Stimulated activated CD4-positive, alpha-beta T cell treated with anti-CD3 and anti-CD28 coated beads, Interleukin-2, amount 100 ng/mL, for 4 hours (primary cell): ENCODE data around the gene SLC22A13.
"Not testable (repeated sequence)": the region's sequence is repeated elsewhere in the genome, so short reads cannot be mapped to it uniquely, and the experiment has no call there.

Source experiments
- DNase-seq: peaks from one replicate; pipeline ENCODE4 v3.0.0-alpha.2; 2020; ENCODE audit warnings: low read depth

SLC22A13 gene

GRCh38 chr3:38264779-38265178 lies 833 bp upstream of the SLC22A13 start:
- no peak for DNase-seq

GRCh38 chr3:38266810-38267209 lies 1.2 kb downstream of the SLC22A13 start:
- DNase-seq = no peak

GRCh38 chr3:38267662-38268061 lies 2.0 kb downstream of the SLC22A13 start:
- DNase-seq = no peak

- DNase-seq = no peak
These were observed 2.5 kb downstream of the SLC22A13 start for GRCh38 chr3:38268087-38268486.

- DNase-seq = no peak
These were observed 2.9 kb downstream of the SLC22A13 start for GRCh38 chr3:38268522-38268921.

GRCh38 chr3:38270606-38271005 lies 5.0 kb downstream of the SLC22A13 start:
- no peak for DNase-seq

- no peak for DNase-seq
These were observed 5.9 kb downstream of the SLC22A13 start for GRCh38 chr3:38271553-38271952.

GRCh38 chr3:38274864-38275649 lies 9.4 kb downstream of the SLC22A13 start:
- DNase-seq = no peak

GRCh38 chr3:38275658-38276057 lies 10.0 kb downstream of the SLC22A13 start:
- no peak for DNase-seq

GRCh38 chr3:38276081-38276916 lies 10.7 kb downstream of the SLC22A13 start:
- no peak for DNase-seq

GRCh38 chr3:38276917-38277630 lies 11.5 kb downstream of the SLC22A13 start:
- DNase-seq = no peak

GRCh38 chr3:38278841-38279240 lies 13.2 kb downstream of the SLC22A13 start:
- no peak for DNase-seq

GRCh38 chr3:38281895-38282686 lies 16.5 kb downstream of the SLC22A13 start, which contains the start of gene SLC22A14:
SLC22A14 (plus strand) TSS chr3:38282294; CDS start chr3:38306027, 23,733 bp downstream.
- DNase-seq = no peak

- no peak for DNase-seq
These were observed 18.5 kb downstream of the SLC22A13 start for GRCh38 chr3:38283810-38284755.

- DNase-seq = no peak
These were observed 19.1 kb downstream of the SLC22A13 start for GRCh38 chr3:38284756-38285150.

GRCh38 chr3:38289286-38290217 lies 23.9 kb downstream of the SLC22A13 start:
- DNase-seq = not testable (repeated sequence)

- DNase-seq = not testable (repeated sequence)
These were observed 31.4 kb downstream of the SLC22A13 start for GRCh38 chr3:38297053-38297452.

GRCh38 chr3:38297537-38297936 lies 31.9 kb downstream of the SLC22A13 start:
- no peak for DNase-seq
